Stimulated activated CD4-positive, alpha-beta T cell treated with anti-CD3 and anti-CD28 coated beads, Interleukin-15, amount 100 ng/mL, for 1 hour (primary cell): Measurements from ENCODE around the gene SLC39A5.
"Not testable (repeated sequence)": the region's sequence is repeated elsewhere in the genome, so short reads cannot be mapped to it uniquely, and the experiment has no call there.

Experiments used
- DNase-seq, 2 donors: peaks; one replicate each; pipeline ENCODE4 v3.0.0-alpha.2; 2020; ENCODE audit warnings: low read depth in 1 of 2, low spot score in 1 of 2

The SLC39A5 gene

GRCh38 chr12:56243731-56244181 lies 13.9 kb downstream of the SLC39A5 start:
- no peak for DNase-seq

GRCh38 chr12:56244494-56244893 lies 14.6 kb downstream of the SLC39A5 start:
- DNase-seq: no peak

DNA sequence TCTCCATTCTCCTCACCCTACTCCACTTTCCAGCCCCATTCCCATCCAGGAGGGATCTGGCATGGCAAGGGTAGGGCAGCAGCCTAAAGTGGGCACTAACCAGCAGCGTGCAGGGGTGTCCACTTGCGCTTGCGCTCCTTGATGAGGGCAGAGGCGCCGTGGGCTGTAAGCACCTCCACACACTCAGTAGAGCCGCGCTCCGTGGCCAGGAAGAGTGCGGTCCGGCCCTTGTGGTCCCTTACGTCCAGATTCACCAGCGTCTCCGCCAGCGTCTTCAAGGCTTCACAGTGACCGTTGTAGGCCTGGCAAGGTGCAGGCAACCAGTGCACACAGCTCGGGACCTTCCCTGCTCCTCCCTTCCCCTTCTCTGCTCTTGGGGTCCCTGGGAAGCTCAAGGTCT lies 18.1 kb downstream of the SLC39A5 start:
- no peak for DNase-seq

- no peak for DNase-seq
Measured at GRCh38 chr12:56248711-56249110, 18.9 kb downstream of the SLC39A5 start.

GRCh38 chr12:56252649-56253048 lies 22.8 kb downstream of the SLC39A5 start:
- DNase-seq: no peak

GRCh38 chr12:56253091-56253490 lies 23.2 kb downstream of the SLC39A5 start:
- DNase-seq: no peak

GRCh38 chr12:56255671-56256070 lies 25.8 kb downstream of the SLC39A5 start:
- DNase-seq: no peak

GRCh38 chr12:56256326-56256960 lies 26.6 kb downstream of the SLC39A5 start:
- DNase-seq: no peak

DNA sequence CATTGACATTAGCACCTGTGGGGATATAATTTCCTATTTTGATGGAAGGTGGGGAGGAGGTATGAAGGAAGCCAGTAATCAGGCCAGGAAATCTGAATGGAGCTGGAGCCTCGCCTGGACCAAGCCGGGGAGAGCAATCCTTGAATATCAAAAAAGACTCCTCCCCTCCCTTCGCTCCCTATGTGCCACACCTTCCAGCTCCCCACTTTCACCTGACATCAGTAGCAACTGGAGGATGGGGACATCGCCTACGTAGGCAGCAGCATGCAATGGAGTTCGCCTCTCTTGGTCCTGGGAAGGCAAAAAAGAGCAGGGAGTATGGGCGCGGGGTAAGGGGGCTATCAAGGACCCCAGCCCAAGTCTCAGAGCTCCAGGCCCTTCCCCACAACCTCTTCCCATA lies 27.2 kb downstream of the SLC39A5 start:
- no peak for DNase-seq

GRCh38 chr12:56257491-56258067 lies 27.7 kb downstream of the SLC39A5 start:
- no peak for DNase-seq

DNA sequence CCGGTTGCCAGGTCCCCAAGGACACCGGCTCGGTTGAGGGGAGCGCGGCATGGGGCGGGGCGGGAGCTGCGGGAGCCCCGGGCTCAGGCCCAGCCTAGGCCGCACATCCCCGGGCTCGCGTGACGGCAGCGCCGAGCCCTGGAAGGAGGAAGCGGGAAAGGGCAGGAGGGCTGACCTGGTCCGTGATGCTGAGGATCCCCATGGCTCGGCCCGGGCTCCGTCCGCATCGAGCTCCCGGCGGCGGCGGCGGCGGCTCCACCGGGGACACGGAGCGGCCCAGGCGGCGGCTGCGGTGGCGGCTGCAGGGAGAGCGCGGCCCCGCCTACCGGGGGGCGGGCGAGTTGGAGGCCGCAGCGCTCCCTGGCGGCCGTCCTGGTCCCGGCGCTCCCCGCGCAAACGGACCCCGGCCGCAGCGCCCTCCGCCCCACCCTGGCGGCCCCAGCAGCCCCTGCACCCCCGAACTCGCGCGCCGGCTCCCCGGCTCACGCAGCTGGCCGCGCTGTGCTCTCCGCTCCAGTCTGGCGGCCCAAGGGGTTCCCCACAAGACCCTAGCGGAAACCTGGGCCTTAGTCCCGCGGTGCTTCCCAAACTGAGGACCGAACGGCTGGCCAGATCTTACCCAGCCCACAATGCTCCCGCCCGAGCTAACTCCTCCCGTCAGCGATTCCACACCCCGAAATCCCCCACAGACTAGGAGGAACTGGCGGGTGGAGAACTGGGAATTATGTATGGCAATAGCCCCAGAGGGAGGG lies 28.4 kb downstream of the SLC39A5 start, which contains the start of gene ANKRD52:
Gene ANKRD52 (minus strand): TSS at position 317 of the 752 bp plus-strand sequence. CDS start 115 bp downstream, at position 202.
- peak; percentile 64 to 78 for DNase-seq

DNA sequence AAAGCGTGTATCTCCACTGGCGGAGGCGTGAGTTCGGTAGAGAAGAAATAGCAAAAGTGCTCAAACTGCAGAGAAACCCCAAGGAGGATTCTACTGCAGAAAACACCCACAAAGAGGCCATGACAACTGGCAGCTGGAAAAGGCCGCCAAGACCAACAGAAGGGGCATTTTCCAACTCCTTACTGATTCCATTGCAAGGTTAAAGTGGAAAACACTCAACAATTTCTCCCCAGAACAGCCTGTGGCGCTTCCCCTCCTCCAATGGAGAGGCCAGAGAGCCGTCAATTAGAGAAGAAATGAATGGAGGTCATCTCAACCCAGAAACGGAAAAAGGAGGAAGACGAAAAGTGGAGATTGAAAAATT lies 29.0 kb downstream of the SLC39A5 start:
- DNase-seq: no peak

DNA sequence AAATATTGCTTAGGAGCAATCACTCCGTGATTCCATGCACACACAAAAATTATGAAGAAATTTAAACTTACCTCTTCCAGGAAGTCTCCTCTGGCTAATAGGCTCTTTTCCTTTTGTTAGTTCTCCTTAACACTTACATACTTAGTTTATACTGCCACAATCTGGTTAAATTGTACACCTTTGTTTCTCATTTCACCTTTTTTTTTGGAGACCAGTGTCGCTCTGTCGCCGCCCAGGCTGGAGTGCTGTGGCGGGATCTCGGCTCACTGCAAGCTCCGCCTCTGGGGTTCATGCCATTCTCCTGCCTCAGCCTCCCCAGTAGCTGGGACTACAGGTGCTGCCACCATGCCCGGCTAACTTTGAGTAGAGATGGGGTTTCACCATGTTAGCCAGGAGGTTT lies 30.5 kb downstream of the SLC39A5 start:
- DNase-seq: no peak

DNA sequence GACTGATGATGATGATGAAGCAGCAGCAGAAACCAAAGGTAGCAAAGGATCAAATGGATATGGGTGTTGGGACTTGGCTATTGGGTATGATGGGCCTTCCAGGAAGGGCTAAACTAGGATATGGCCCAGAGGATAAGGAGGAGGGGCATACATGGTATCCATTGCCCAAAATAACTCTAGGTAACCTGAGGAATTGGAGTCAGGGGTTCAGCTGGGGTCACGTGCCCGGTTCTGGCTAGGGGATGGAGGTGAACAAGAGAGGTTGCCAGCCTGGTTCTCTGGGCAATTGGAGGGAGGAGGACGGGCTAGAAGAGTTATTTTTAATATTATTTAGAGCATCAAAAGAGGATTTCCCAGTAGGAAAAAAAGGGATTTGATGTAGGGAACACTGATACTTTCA lies 31.1 kb downstream of the SLC39A5 start:
- no peak for DNase-seq

GRCh38 chr12:56261503-56262232 lies 31.8 kb downstream of the SLC39A5 start:
- no peak for DNase-seq

GRCh38 chr12:56262955-56263354 lies 33.1 kb downstream of the SLC39A5 start:
- not testable (repeated sequence) for DNase-seq

- DNase-seq: not testable (repeated sequence)
Measured at GRCh38 chr12:56266068-56266692, 36.3 kb downstream of the SLC39A5 start.

GRCh38 chr12:56266693-56267442 lies 37.0 kb downstream of the SLC39A5 start, which contains the start of gene COQ10A:
TSS of gene COQ10A (plus strand) at chr12:56266942. CDS start at chr12:56267119, 177 bp downstream.
- DNase-seq: peak; percentile 71 to 76

- DNase-seq: no peak
Measured at GRCh38 chr12:56267443-56268071, 37.7 kb downstream of the SLC39A5 start.

DNA sequence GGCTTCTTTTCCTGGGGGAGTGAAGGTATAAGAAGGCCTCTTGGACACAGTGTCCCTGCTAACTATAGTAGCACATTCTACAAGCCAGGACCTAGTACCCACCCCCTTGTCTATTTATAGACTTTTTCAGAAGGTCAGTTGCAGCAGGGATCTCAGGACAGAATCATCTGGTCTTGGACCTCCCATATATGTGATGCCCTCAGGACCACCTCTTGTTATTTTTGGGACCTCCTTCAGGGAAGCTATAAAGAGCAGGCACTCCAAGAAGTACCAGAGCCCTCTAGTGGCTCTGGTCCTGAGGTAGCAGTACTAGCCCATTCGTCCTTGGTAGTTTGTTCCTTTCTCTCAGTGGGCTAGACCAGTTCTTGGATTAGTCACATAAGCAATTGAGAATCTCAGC lies 41.2 kb downstream of the SLC39A5 start:
- DNase-seq: no peak
